Activated CD4-positive, CD25-positive, alpha-beta regulatory T cell treated with anti-CD3 and anti-CD28 coated beads, Interleukin-2, amount 50 U/mL, for 16 hours (primary cell): ENCODE data around the gene ASS1.

Source experiments
- DNase-seq: peaks from one replicate; pipeline ENCODE4 v3.0.0-alpha.2; 2020; ENCODE audit warnings: low read depth, low spot score

ASS1 gene

DNA sequence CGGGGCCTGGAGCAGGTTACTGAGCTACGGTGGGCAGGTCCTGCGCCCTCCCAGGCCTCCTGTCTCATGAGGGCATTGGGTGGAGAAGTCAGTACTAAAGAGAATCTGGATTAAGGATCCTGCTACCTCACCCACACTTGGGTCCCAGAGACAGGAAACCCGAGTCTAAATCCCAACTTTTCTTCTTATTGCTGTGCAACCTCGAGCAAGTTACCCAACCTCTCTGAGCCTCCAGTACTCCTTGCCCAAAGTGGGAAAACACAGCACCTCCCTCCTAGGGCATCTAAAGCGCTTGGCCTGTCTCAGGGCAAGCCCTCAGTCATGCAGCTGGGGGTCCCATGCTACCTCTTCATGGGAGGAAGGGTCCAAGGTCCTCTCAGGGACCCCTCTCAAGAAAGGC is 28.2 kb downstream of the ASS1 start:
- DNase-seq = no peak

GRCh38 chr9:130473566-130473965 is 28.8 kb downstream of the ASS1 start:
- no peak for DNase-seq

GRCh38 chr9:130474106-130474505 is 29.3 kb downstream of the ASS1 start:
- DNase-seq = no peak

GRCh38 chr9:130476151-130476730 is 31.5 kb downstream of the ASS1 start:
- DNase-seq = no peak

- DNase-seq = no peak
Observed at GRCh38 chr9:130477564-130477963, 32.8 kb downstream of the ASS1 start.

GRCh38 chr9:130478152-130478551 is 33.4 kb downstream of the ASS1 start:
- no peak for DNase-seq

GRCh38 chr9:130478736-130479575 is 34.2 kb downstream of the ASS1 start:
- DNase-seq = no peak

- no peak for DNase-seq
Observed at GRCh38 chr9:130479587-130479986, 34.8 kb downstream of the ASS1 start.

DNA sequence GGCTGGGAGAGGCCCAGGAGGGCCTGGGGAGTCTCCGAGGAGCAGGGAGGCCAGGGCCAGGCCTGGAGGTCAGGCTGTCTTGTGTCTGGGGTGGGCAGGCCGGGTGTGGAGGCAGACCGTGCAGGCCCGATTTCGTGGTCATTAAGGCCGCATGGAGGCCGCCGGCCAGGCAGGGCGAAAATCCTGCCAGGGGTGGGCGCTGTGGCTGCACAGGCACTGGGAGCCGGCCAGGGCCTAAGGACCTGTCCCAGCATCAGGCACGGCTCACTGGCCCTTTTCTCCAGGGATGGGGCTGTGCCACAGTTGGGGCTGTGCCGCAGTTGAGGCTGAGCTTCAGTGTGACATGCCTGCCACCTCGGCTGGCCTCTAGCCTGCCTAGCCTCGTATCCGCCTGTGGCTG is 35.9 kb downstream of the ASS1 start:
- DNase-seq = no peak

GRCh38 chr9:130482463-130482862 is 37.7 kb downstream of the ASS1 start:
- DNase-seq = no peak

DNA sequence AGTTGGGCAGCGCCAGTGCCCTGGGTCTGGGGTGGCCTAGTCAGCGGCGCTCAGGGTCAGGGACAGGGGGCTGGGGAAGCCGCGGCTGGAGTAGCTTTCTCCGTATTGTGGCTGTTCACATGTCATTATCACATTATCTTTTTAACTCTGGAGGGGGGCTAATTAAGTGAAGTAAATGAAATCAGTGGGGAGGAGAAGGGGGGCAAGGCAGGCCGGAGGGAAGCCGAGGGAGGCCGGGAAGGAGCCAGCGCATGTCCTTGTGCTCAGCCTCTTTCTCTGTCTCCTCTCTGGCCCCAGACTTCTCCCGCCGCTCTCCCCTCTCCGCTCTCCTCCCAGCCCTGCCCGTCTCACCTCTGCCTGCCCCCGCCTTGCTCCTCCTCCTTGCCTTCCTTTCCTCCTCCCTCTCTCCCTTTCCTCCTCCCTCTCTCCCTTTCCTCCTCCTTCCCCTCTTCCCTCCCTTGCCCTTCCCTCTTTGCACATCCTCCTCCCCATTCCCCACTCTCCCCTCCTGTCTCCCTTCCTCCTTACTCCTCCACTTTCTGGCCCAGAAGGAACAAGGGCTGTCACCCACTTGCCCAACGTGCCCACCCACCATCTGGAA is 38.7 kb downstream of the ASS1 start:
- no peak for DNase-seq

- DNase-seq = no peak
Observed at GRCh38 chr9:130484362-130485072, 39.8 kb downstream of the ASS1 start.

DNA sequence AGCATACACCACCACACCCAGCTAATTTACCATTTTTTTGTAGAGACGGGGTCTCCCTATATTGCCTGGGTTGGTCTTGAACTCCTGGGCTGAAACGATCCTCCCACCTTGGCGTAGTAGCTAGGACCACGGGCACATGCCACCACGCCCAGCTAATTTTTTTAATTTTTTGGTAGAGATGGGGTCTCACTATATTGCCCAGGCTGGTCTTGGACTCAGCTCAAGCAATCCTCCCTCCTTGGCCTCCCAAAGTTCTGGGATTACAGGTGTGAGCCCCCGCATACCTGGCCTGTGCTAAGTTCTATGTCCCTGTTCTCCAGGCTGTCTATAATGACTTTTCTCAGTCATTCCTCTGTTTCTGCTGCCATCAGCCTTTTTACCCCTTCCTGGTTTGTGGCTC is 41.3 kb downstream of the ASS1 start:
- no peak for DNase-seq

DNA sequence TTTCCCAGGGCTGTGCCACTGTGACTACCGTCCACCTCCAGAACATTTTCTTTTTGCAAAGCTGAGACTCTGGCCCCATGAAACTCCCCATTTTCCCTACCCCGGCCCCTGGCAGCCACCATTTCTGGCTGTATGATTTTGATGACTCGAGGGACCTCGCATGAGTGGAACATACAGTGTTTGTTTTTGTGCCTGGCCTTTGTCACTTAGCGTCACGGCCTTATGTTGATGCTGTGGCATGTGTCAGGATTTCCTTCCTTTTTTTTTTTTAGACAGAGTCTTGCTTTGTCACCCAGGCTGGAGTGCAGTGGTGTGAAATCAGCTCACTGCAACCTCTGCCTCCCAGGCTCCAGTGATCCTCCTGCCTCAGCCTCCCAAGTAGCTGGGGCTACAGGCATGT is 42.7 kb downstream of the ASS1 start:
- DNase-seq = no peak

DNA sequence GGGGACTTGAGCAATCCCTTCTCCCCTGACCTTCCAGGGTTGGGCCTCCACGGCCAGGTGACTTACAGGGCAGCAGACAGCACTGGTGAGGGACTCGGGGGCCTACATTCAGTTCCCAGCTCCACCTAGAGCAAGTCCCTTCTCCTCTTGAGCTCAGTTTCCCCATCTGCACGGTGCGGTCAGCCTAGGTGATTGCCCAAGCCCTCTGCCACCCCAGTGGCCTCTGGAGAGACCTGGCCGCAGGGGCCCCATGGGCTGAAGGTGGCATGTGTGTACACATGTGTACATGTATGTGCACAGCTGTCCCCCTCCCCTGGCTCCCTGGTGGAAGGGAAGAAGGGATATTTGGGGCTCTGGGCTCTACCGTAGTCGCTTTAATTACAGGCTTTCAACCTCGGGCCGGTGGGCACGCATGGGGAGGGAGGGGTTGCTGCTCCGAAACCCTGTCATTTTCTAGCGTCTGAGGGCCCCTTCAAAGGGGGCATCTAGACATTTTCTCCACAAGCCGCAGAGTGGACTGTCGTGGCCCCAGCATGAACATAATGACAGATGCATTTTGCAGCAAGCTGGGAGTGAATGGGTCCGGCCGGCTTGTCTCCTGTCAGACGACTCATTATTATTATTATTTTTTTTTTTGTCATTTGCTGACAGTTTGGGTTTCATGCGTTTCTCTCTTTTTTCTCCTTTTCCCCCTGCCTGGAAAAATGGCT is 44.0 kb downstream of the ASS1 start:
- no peak for DNase-seq

- no peak for DNase-seq
Observed at GRCh38 chr9:130490981-130491380, 46.2 kb downstream of the ASS1 start.

GRCh38 chr9:130491830-130492482 is 47.2 kb downstream of the ASS1 start:
- DNase-seq = no peak

DNA sequence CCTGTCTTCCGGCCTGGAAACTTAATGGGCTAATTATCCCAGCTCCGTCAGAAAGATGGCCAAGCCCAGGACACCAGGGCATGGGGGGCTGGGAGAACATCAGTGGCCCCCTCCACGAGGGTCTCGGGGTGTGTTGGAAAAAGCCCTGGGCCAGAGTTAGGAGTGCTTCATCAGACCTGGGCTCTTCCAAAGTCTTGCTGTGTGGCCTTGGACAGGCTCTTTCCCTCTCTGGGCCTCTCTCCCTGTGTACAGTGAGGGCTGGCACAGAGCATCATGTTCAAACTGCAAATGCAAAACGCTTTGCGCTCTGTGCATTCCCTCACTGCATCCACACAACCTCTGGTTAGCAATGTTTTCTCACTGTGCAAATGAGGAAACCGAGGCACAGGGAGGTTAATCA is 48.3 kb downstream of the ASS1 start:
- DNase-seq = no peak

- DNase-seq = no peak
Observed at GRCh38 chr9:130493476-130493875, 48.7 kb downstream of the ASS1 start.

GRCh38 chr9:130495067-130495466 is 50.3 kb downstream of the ASS1 start:
- DNase-seq = no peak

- DNase-seq = no peak
Observed at GRCh38 chr9:130497139-130497538, 52.4 kb downstream of the ASS1 start.
